Activated naive CD8-positive, alpha-beta T cell treated with anti-CD3 and anti-CD28 coated beads, Interleukin-2, amount 50 U/mL, for 16 hours (primary cell): ENCODE results near the gene HLF.

ENCODE experiments used
- DNase-seq: peaks from one replicate; pipeline ENCODE4 v3.0.0-alpha.2; 2020; ENCODE audit warnings: low read depth, low spot score

The HLF gene

DNA sequence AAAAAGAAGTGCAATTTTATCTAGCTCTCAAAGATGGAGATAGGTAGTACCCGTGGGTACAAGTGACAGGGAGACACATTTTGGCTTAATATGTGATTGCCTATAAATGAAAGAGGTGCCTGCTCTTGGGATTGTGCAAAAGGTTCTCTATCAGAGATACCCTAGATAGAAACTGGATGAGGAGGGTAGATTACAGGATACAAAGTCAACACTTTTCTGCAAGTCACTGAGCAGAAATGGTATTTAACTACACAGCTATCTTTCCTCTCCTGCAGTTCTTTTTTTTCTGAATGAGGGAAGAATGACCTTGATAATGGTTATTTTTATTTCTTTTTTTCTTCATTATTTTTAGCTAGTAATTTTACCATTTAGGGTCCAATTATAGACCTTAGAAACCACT lies 89.2 kb downstream of the HLF start:
- no peak for DNase-seq

- DNase-seq: no peak
Measured at GRCh38 chr17:55354941-55355340, 90.2 kb downstream of the HLF start.

- DNase-seq: peak; percentile 37
Measured at GRCh38 chr17:55356434-55357328, 91.9 kb downstream of the HLF start.

DNA sequence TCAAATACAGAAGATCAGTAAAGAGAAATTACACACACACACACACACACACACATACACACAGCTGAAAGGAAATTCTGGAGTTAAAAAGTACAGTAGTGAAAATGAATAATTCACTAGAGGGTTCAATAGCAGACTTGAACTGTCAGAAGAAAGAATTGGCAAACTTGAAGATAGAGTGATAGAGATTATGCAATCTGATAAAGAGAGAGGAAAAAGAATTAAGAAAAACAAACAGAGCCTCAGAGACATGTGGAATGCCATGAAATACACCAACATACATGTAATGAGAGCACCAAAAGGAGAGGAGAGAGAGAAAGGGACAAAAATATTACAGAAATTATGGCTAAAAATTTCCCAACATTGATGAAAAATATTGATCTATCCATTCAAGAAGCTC lies 96.2 kb downstream of the HLF start:
- DNase-seq: no peak

DNA sequence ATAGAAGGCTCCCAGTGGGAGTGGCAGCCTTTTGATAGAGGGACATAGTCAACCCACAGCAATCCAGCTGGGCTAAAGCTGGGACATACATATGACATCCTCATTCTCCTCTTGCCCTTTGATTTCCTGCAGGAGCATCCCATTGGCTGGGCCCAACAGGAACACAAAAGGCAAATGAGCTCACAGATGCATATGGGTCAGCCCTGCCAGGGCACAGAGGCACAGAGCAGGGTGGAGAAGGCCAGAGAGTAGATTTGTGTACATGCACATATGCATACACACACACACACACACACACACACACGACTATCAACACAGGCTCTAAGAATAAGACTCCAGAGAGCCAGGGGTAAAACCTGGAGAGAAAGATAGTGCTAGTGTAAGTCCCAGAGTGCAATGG lies 98.3 kb downstream of the HLF start:
- DNase-seq: no peak

- no peak for DNase-seq
Measured at GRCh38 chr17:55366020-55366481, 101.3 kb downstream of the HLF start.

- DNase-seq: no peak
Measured at GRCh38 chr17:55368706-55369105, 103.9 kb downstream of the HLF start.
